SK-N-SH treated with all-trans-retinoic acid at 6 μM for 48 hours (cell line): ENCODE data around the gene ICAM3.

Experiments used
- CREB5 ChIP-seq: fragments of 250-450 bp; sonication (Bioruptor Pico); IDR thresholded peaks from 2 replicates; pipeline ENCODE4 v1.5.1; 2020; ENCODE audit warnings: low read depth, mild to moderate bottlenecking, moderate library complexity
- PATZ1 ChIP-seq: fragments of 250-450 bp; sonication (Bioruptor Pico); IDR thresholded peaks from 2 replicates; pipeline ENCODE4 v1.8.0; 2020; ENCODE audit warnings: mild to moderate bottlenecking, moderate library complexity, borderline replicate concordance
- ZFP3 ChIP-seq: fragments of 250-450 bp; sonication (Bioruptor Pico); IDR thresholded peaks from 2 replicates; pipeline ENCODE4 v1.5.0; 2020; ENCODE audit warnings: mild to moderate bottlenecking, moderate library complexity
- ZNF70 ChIP-seq: fragments of 450-650 bp; formaldehyde crosslinking; IDR thresholded peaks from 2 replicates; pipeline ENCODE4 v1.5.0; 2020; ENCODE audit warnings: mild to moderate bottlenecking, moderate library complexity
- ZNF8 ChIP-seq: fragments of 450-650 bp; formaldehyde crosslinking; IDR thresholded peaks from 2 replicates; pipeline ENCODE4 v1.5.0; 2020; ENCODE audit warnings: mild to moderate bottlenecking, moderate library complexity

- TF ChIP-seq ZNF8 (CRISPR knock-in tag) (no peak), CREB5 (CRISPR knock-in tag) (no peak), ZNF70 (CRISPR knock-in tag) (no peak), PATZ1 (CRISPR knock-in tag) (no peak), ZFP3 (CRISPR knock-in tag) (no peak)
These were observed 22.2 kb upstream of the ICAM3 start for GRCh38 chr19:10361569-10362011.
